Glutamatergic neuron (in vitro differentiated cells): Measurements from ENCODE around the gene PRAF2. TPM values are rescaled to one million over a fixed set of nuclear protein-coding genes. Genes with fewer than 3 reads are reported as not detected.

Source experiments
- DNase-seq: peaks from one replicate; pipeline ENCODE4 v3.0.0; 2022
- H3K27ac Mint-ChIP-seq: one replicate; pipeline ENCODE4 v1.8.0; 2020; ENCODE audit warnings: mild to moderate bottlenecking, mixed read lengths, inconsistent platforms; ENCODE audit not compliant: unreplicated experiment
- H3K27me3 Mint-ChIP-seq: one replicate; pipeline ENCODE4 v1.8.0; 2020; ENCODE audit warnings: mild to moderate bottlenecking, moderate library complexity, mixed read lengths, inconsistent platforms; ENCODE audit not compliant: unreplicated experiment
- H3K36me3 Mint-ChIP-seq: one replicate; pipeline ENCODE4 v1.8.0; 2020; ENCODE audit warnings: mild to moderate bottlenecking, mixed read lengths, inconsistent platforms; ENCODE audit not compliant: unreplicated experiment
- H3K4me1 Mint-ChIP-seq: one replicate; pipeline ENCODE4 v1.8.0; 2020; ENCODE audit warnings: mild to moderate bottlenecking, low read depth, mixed read lengths, inconsistent platforms; ENCODE audit not compliant: unreplicated experiment
- H3K4me3 Mint-ChIP-seq: one replicate; pipeline ENCODE4 v1.8.0; 2020; ENCODE audit warnings: mild to moderate bottlenecking, mixed read lengths, inconsistent platforms; ENCODE audit not compliant: unreplicated experiment
- H3K9me3 Mint-ChIP-seq: one replicate; pipeline ENCODE4 v1.8.0; 2020; ENCODE audit warnings: mild to moderate bottlenecking, moderate library complexity, mixed read lengths, inconsistent platforms; ENCODE audit not compliant: unreplicated experiment
- CTCF ChIP-seq: fragments of 200-600 bp; sonication (generic); IDR thresholded peaks from one replicate; pipeline ENCODE4 v1.5.0; 2021; ENCODE audit not compliant: partially characterized antibody, unreplicated experiment
- total RNA-seq: library from RNA; stranded (reverse); fragmentation: NEBNext Ultra II Directional; extraction: Animal tissue kit (Norgen Biotek cat#: 25700); gene quantifications from one replicate; pipeline ENCODE4 v1.2.1, GENCODE V29; 2021; ENCODE audit not compliant: unreplicated experiment

PRAF2 gene
- total RNA-seq, 1 donor from 2014 or later, result 41.5 TPM

GRCh38 chrX:49096419-49096818 is 22.6 kb upstream of the PRAF2 start:
- DNase-seq, result no peak
- no peak for TF ChIP-seq CTCF
- no peaks in the 10 kb centered on the region for H3K36me3 Mint-ChIP-seq
- no peaks in the 10 kb centered on the region for H3K9me3 Mint-ChIP-seq
- H3K4me1 Mint-ChIP-seq, result no peaks in the 10 kb centered on the region
- no peaks in the 10 kb centered on the region for H3K27me3 Mint-ChIP-seq
- no peak overlapping the region for H3K27ac Mint-ChIP-seq
- H3K4me3 Mint-ChIP-seq, result no peak overlapping the region

- Mint-ChIP-seq H3K9me3 (peaks cover 2% of the 10 kb centered on the region), H3K27ac (no peak overlapping the region), H3K4me1 (no peaks in the 10 kb centered on the region)
Measured at GRCh38 chrX:49089553-49089952, 15.8 kb upstream of the PRAF2 start.

GRCh38 chrX:49082271-49082871 is 8.6 kb upstream of the PRAF2 start:
- Mint-ChIP-seq H3K36me3 (no peaks in the 10 kb centered on the region), H3K27me3 (peaks cover 4% of the 10 kb centered on the region), H3K9me3 (no peaks in the 10 kb centered on the region), H3K4me1 (peaks cover 3% of the 10 kb centered on the region), H3K27ac (no peak overlapping the region), H3K4me3 (no peak overlapping the region)
- DNase-seq, result no peak
- TF ChIP-seq CTCF, result no peak

More at GRCh38 chrX:49089553-49089952, 15.8 kb upstream of the PRAF2 start:
- no peaks in the 10 kb centered on the region for H3K27me3 Mint-ChIP-seq
- no peak for TF ChIP-seq CTCF
- H3K36me3 Mint-ChIP-seq, result no peaks in the 10 kb centered on the region
- no peak overlapping the region for H3K4me3 Mint-ChIP-seq
- DNase-seq, result no peak

GRCh38 chrX:49079489-49080428 is 6.0 kb upstream of the PRAF2 start, which contains the start of gene WDR45:
Gene WDR45 (minus strand): TSS chrX:49079887. CDS start chrX:49078095, 1,792 bp downstream.
- no peak for TF ChIP-seq CTCF
- Mint-ChIP-seq H3K9me3 (no peaks in the 10 kb centered on the region), H3K4me3 (peak within 1 kb of the TSS; percentile 93), H3K27ac (peak within 1 kb of the TSS; percentile 95), H3K4me1 (peaks cover 3% of the 10 kb centered on the region), H3K27me3 (peaks cover 4% of the 10 kb centered on the region), H3K36me3 (no peaks in the 10 kb centered on the region)
- peak; percentile 70 for DNase-seq

- no peak for DNase-seq
- H3K27ac Mint-ChIP-seq, result no peak overlapping the region
- no peak for TF ChIP-seq CTCF
- peaks cover 2% of the 10 kb centered on the region for H3K27me3 Mint-ChIP-seq
- H3K36me3 Mint-ChIP-seq, result no peaks in the 10 kb centered on the region
- no peaks in the 10 kb centered on the region for H3K9me3 Mint-ChIP-seq
- H3K4me1 Mint-ChIP-seq, result peaks cover 3% of the 10 kb centered on the region
- no peak overlapping the region for H3K4me3 Mint-ChIP-seq
Measured at GRCh38 chrX:49077941-49078340, 4.1 kb upstream of the PRAF2 start.
